AG04450 (cell line): ENCODE data around the gene CDH2. TPM values are rescaled to one million over a fixed set of nuclear protein-coding genes. Genes with fewer than 3 reads are reported as not detected.

Experiments used
- CTCF ChIA-PET: fragments of 300-600, 350-600 bp; formaldehyde crosslinking; extraction: SDS; loops from one replicate; lab custom pipeline; 2022; ENCODE audit warnings: antibody characterized with exemption, inconsistent platforms; lab: Charles Lee
- POLR2A ChIA-PET: fragments of 350-600 bp; formaldehyde crosslinking; extraction: SDS; loops from one replicate; lab custom pipeline; 2021; ENCODE audit warnings: antibody characterized with exemption, inconsistent platforms; lab: Yijun Ruan, JAX
- DNase-seq: peaks from one replicate; pipeline ENCODE4 v3.0.0-alpha.2; 2011; ENCODE audit warnings: low read depth, low spot score
- H3K27ac ChIP-seq: one replicate; pipeline ENCODE4 v1.5.1; 2012; ENCODE audit warnings: low read depth, low read length, control low read depth
- H3K27me3 ChIP-seq: one replicate; pipeline ENCODE4 v1.6.0; 2012; ENCODE audit warnings: low read length; ENCODE audit not compliant: control insufficient read depth, insufficient read depth
- H3K4me3 ChIP-seq: 2 replicates; pipeline ENCODE4 v1.5.1; 2011; ENCODE audit warnings: mild to moderate bottlenecking, low read depth, low read length, control low read depth
- H3K9me3 ChIP-seq: 2 replicates; pipeline ENCODE4 v1.5.1; 2012; ENCODE audit warnings: low read length; ENCODE audit not compliant: control insufficient read depth, insufficient read depth
- CTCF ChIP-seq: IDR thresholded peaks from 2 replicates; pipeline ENCODE4 v1.5.1; 2011; ENCODE audit warnings: low read depth, low read length, control low read depth, inconsistent platforms
- polyA plus RNA-seq: library from polyadenylated mRNA; depleted of rRNA; stranded (reverse); fragments of >200 nt; gene quantifications from 2 replicates; pipeline ENCODE4 v1.2.3, GENCODE V29; 2011

CDH2 gene
- polyA plus RNA-seq, 1 experiment: 45.9 TPM

- no peak overlapping the region for H3K4me3 ChIP-seq
- H3K27ac ChIP-seq: no peak overlapping the region
- H3K9me3 ChIP-seq: no peaks in the 10 kb centered on the region
- TF ChIP-seq CTCF: no peak
- no peak for DNase-seq
- CTCF ChIA-PET: no interaction called here
- no peaks in the 10 kb centered on the region for H3K27me3 ChIP-seq
- POLR2A ChIA-PET: no interaction called here
Observed at GRCh38 chr18:27903906-27904305, 273.0 kb downstream of the CDH2 start.

GRCh38 chr18:27901424-27902226 lies 275.3 kb downstream of the CDH2 start:
- POLR2A ChIA-PET: no interaction called here
- CTCF ChIA-PET: no interaction called here
- Histone ChIP-seq H3K27me3 (no peaks in the 10 kb centered on the region), H3K4me3 (no peak overlapping the region), H3K27ac (no peak overlapping the region), H3K9me3 (no peaks in the 10 kb centered on the region)
- DNase-seq: no peak
- TF ChIP-seq CTCF: no peak
